A673 (cell line): ENCODE data around the gene CEMIP2. TPM values are rescaled to one million over a fixed set of nuclear protein-coding genes. Genes with fewer than 3 reads are reported as not detected.

ENCODE experiments used
- BruUV-seq: library from RNA; stranded (reverse); fragments of 400-500 nt; replicated peaks from 2 replicates; lab custom pipeline; 2021; lab: Mats Ljungman, UMichigan
- CTCF ChIA-PET: fragments of 300-600 bp; sonication (Branson Sonifier 250); formaldehyde crosslinking; loops from one replicate; lab custom pipeline; 2022; ENCODE audit warnings: antibody characterized with exemption; lab: Charles Lee
- POLR2A ChIA-PET: fragments of 300-600 bp; sonication (Branson Sonifier 250); formaldehyde crosslinking; loops from one replicate; lab custom pipeline; 2022; ENCODE audit warnings: antibody characterized with exemption; ENCODE audit not compliant: low non-redundant PET; lab: Charles Lee
- DNase-seq: peaks from one replicate; pipeline ENCODE4 v3.0.0-alpha.2; 2015; ENCODE audit warnings: low spot score
- H3K27ac ChIP-seq: fragments of 200-600 bp; sonication (generic); 2 replicates; pipeline ENCODE4 v1.5.1; 2016; ENCODE audit warnings: mixed run types, low read depth, mild to moderate bottlenecking, mixed read lengths, antibody characterized with exemption, low read length; ENCODE audit not compliant: poor library complexity, severe bottlenecking
- H3K27me3 ChIP-seq: fragments of 200-600 bp; sonication (generic); replicated peaks from 2 replicates; pipeline ENCODE4 v1.6.1; 2017; ENCODE audit warnings: mixed run types, low read depth, mild to moderate bottlenecking, mixed read lengths, antibody characterized with exemption, low read length; ENCODE audit not compliant: insufficient read depth, poor library complexity
- H3K36me3 ChIP-seq: fragments of 200-600 bp; sonication (generic); 2 replicates; pipeline ENCODE4 v1.6.1; 2016; ENCODE audit warnings: mixed run types, mild to moderate bottlenecking, mixed read lengths, antibody characterized with exemption, low read length; ENCODE audit not compliant: insufficient read depth, poor library complexity, severe bottlenecking
- H3K4me1 ChIP-seq: fragments of 200-600 bp; sonication (generic); 2 replicates; pipeline ENCODE4 v1.6.1; 2017; ENCODE audit warnings: mixed run types, mild to moderate bottlenecking, mixed read lengths, antibody characterized with exemption, low read length; ENCODE audit not compliant: insufficient read depth, poor library complexity, severe bottlenecking
- H3K4me3 ChIP-seq: fragments of 200-600 bp; sonication (generic); 2 replicates; pipeline ENCODE4 v1.5.1; 2016; ENCODE audit warnings: low read depth, mixed run types, mild to moderate bottlenecking, mixed read lengths, low read length; ENCODE audit not compliant: poor library complexity, severe bottlenecking
- H3K9me3 ChIP-seq: fragments of 200-600 bp; sonication (generic); 2 replicates; pipeline ENCODE4 v1.6.1; 2016; ENCODE audit warnings: mixed run types, low read depth, mild to moderate bottlenecking, mixed read lengths, antibody characterized with exemption, low read length; ENCODE audit not compliant: poor library complexity, severe bottlenecking
- EZH2 ChIP-seq: fragments of 200-600 bp; sonication (generic); IDR thresholded peaks from 2 replicates; pipeline ENCODE4 v1.6.1; 2017; ENCODE audit warnings: borderline replicate concordance, low read depth, mild to moderate bottlenecking, mixed read lengths, antibody characterized with exemption, low read length; ENCODE audit not compliant: poor library complexity, severe bottlenecking
- intact Hi-C: fragments of 100-400 bp; cut with micrococcal nuclease; formaldehyde crosslinking; loops from one replicate; pipeline ENCODE4 v1.10.0; 2022; ENCODE audit not compliant: unreplicated experiment
- total RNA-seq: library from RNA; stranded (reverse); gene quantifications from 2 replicates; pipeline ENCODE4 v1.2.3, GENCODE V29; 2021
- TF ChIP-seq, protein P1 (sequence below): fragments of 300-800, 200-600 bp; sonication (generic); conservative IDR thresholded peaks from 2 replicates; pipeline ENCODE4 v1.5.1; 2017; ENCODE audit warnings: low read depth, mild to moderate bottlenecking, antibody characterized with exemption, low read length, moderate library complexity, mixed read lengths

Gene CEMIP2
- total RNA-seq, 1 experiment from 2014 or later: 32.9 TPM

DNA sequence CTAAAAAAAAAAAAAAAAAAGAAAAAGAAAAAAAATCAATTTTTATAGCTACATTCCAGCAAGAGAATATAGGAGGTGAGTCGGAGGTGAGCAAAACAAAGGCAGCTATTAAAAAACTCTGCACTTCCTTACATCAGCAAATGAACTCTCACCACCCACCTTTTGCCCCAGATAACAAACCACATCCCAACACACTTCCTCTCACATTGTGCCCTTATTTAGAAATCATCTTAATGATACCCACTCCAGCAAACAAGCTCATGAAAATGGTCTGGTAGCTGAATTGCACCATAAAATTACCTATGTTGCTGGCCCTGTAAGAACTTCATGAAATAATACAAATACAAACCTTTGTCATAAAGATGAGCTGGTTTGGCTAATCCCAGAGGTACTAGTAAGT, 82.9 kb downstream of the CEMIP2 start:
- H3K4me1 ChIP-seq: peaks cover 26% of the 10 kb centered on the region
- intact Hi-C loops: no loop called here
- ChIA-PET CTCF (interaction anchor here (1.6 kb wide), 1 partner anchor 291 kb away, joined by 3 read pairs; no protein-coding TSS in a partner anchor), POLR2A (no interaction called here)
- no peak for DNase-seq
- H3K36me3 ChIP-seq: no peaks in the 10 kb centered on the region
- BruUV-seq: no TSS peak
- H3K27ac ChIP-seq: no peak overlapping the region
- no peak for TF ChIP-seq EZH2
- TF ChIP-seq, protein P1, sequence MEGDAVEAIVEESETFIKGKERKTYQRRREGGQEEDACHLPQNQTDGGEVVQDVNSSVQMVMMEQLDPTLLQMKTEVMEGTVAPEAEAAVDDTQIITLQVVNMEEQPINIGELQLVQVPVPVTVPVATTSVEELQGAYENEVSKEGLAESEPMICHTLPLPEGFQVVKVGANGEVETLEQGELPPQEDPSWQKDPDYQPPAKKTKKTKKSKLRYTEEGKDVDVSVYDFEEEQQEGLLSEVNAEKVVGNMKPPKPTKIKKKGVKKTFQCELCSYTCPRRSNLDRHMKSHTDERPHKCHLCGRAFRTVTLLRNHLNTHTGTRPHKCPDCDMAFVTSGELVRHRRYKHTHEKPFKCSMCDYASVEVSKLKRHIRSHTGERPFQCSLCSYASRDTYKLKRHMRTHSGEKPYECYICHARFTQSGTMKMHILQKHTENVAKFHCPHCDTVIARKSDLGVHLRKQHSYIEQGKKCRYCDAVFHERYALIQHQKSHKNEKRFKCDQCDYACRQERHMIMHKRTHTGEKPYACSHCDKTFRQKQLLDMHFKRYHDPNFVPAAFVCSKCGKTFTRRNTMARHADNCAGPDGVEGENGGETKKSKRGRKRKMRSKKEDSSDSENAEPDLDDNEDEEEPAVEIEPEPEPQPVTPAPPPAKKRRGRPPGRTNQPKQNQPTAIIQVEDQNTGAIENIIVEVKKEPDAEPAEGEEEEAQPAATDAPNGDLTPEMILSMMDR: no peak
- H3K4me3 ChIP-seq: no peak overlapping the region
- no peaks in the 10 kb centered on the region for H3K27me3 ChIP-seq
- no peaks in the 10 kb centered on the region for H3K9me3 ChIP-seq

DNA sequence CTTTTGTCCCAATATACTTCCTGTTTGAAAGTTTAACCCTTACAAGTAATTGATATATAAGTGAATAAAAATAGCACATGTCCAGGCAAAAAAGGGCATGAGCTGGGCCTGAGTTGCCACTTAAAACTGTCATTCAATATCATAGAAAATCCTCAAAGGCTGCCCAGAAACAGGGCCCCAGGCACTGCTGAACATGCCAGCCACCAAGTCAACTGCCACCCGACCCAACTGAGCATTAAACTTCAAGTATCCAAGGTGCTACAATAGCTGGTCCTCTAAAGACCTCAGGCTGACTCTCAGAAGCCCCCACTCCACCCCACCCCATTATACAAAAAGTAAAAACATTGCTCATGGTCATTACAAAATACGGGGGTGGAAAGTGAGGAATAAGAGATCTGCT, 83.7 kb downstream of the CEMIP2 start:
- BruUV-seq: no TSS peak
- TF ChIP-seq EZH2: no peak
- TF ChIP-seq, protein P1: no peak
- no peak overlapping the region for H3K27ac ChIP-seq
- no peak overlapping the region for H3K4me3 ChIP-seq
- DNase-seq: no peak
- peaks cover 31% of the 10 kb centered on the region for H3K4me1 ChIP-seq
- no peaks in the 10 kb centered on the region for H3K36me3 ChIP-seq
- POLR2A ChIA-PET: no interaction called here
- intact Hi-C loops: no loop called here
- no peaks in the 10 kb centered on the region for H3K9me3 ChIP-seq
- H3K27me3 ChIP-seq: no peaks in the 10 kb centered on the region
- CTCF ChIA-PET: interaction anchor here (0.8 to 1.6 kb wide), 4 partner anchors 32 to 291 kb away, joined by 3 to 8 read pairs (median 4); no protein-coding TSS in a partner anchor

DNA sequence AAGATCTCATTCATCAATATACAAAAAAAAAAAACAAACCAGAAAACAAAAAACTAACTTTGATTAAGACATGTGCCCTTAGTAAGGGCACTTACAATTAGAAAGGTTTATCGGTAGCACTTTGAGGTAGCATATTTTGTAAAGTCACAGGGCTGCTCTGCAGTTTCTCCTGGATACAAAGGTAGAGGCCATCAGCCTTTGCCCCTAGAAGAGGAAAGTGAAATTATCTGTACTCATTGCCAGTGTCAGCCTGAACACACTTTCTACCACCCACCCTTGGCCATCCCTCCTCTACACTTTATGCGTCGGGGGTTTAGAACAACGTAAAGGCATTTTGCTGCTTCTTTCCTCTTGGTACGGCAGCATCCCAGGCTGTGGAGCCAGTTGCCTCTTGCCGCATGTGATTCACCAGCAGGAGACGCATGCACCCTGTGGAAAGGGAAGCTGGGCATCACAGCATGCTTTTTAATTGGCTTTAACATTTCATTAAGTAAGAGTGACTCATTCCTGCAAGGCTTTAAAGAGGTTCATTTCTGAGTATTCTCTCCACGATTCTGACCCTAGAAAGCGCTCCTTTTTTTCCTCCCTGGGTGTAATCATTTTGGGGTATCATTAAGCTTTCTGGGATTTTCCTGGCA, 84.6 kb downstream of the CEMIP2 start:
- H3K9me3 ChIP-seq: no peaks in the 10 kb centered on the region
- POLR2A ChIA-PET: interaction anchor here (0.6 kb wide), 1 partner anchor 83 kb away, joined by 4 read pairs; no protein-coding TSS in a partner anchor
- no peak overlapping the region for H3K4me3 ChIP-seq
- BruUV-seq: no TSS peak
- intact Hi-C loops: loop anchor here (1.0 kb wide), 1 partner anchor 86 kb away; no protein-coding TSS in a partner anchor
- peaks cover 31% of the 10 kb centered on the region for H3K4me1 ChIP-seq
- peak; percentile 90 for DNase-seq
- H3K36me3 ChIP-seq: no peaks in the 10 kb centered on the region
- no peaks in the 10 kb centered on the region for H3K27me3 ChIP-seq
- CTCF ChIA-PET: interaction anchor here (0.8 to 1.6 kb wide), 4 partner anchors 33 to 292 kb away, joined by 3 to 8 read pairs (median 4); no protein-coding TSS in a partner anchor
- TF ChIP-seq EZH2: no peak
- TF ChIP-seq, protein P1: peak; percentile 74
- no peak overlapping the region for H3K27ac ChIP-seq
